GM10847 (cell line): Measurements from ENCODE around the gene PUM2.

Experiments
- POLR2A ChIP-seq: IDR thresholded peaks from 2 replicates; pipeline ENCODE4 v1.6.1; 2011; ENCODE audit not compliant: insufficient read length; ENCODE audit errors: extremely low read depth

PUM2 gene

DNA sequence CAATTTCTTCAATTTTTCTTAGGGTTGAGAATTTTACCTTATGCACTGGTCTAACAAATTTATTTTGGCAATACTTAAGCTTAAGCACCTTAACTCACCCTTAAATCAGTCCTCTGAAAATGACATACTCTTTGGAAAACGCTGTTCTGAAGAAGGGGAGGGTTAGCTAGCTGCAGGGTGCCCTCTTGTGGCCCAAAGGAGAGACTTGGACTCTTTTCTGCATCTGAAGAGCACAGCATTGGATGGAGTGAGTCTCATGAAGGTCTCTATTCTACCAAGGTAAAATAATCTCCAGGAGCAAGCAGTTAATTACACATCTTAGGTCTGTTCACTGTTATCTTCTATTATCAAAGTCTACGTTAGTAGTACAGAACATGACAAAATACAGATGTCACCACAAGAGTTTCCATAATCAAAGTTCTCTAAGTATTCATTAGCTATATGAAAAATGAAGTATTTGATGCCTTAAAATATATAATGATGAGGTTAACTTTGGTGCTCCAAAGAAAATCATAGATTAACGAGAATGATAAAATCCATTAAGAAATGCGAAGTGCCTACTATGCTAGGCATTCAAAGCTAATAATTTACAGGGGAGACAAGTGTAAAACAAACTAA lies 24.4 kb downstream of the PUM2 start:
- no peak for TF ChIP-seq POLR2A

DNA sequence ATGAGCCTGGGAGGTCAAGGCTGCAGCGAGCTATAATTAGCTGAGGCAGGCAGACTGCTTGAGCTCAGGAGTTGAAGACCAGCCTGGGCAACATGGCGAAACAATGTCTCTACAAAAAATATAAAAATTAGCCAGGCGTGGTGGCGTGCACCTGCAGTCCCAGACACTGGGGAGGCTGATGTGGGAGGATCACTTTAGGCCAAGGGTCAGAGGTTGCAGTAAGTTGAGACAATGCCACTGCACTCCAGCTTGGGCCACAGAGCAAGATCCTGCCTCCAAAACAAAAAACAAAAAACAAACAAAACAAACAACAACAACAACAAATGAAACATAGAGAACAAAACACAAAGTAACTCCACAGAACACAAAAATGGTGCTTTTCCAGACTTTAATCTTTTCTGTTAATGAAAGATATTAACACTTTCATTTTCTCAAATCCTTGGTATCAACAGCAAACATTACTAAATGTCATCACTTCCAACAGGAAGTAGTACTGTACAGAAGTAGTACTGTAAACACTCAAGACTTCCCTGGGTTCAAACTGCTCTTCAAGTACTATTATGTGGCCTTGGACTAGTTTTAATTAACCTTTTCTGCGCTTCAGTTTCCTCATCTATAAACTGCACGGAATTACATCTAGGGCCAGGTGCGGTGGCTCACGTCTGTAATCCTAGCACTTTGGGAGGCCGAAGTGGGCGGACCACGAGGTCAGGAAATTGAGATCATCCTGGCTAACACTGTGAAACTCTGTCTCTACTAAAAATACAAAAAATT lies 27.9 kb downstream of the PUM2 start:
- no peak for TF ChIP-seq POLR2A

- no peak for TF ChIP-seq POLR2A
Observed at GRCh38 chr2:20317690-20318089, 33.0 kb downstream of the PUM2 start.

DNA sequence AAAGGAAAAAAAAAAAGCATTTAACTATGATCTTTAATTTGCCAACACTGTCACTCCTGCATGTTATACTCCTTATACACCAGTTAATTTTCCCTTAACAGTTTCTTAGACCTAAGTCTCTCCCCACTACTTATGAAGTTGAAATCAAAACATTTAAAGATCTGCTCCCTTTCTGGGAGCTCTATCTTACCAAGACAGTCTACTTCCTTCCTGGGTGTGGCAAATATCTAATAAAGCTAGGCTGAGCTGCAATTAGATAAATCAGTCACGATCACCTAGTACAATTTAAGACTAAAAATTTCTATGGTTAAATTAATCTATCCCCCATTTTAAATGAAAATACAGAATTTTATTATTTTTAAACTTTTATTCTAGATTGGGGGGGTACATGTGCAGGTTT lies 33.4 kb downstream of the PUM2 start:
- TF ChIP-seq POLR2A, result no peak

- no peak for TF ChIP-seq POLR2A
Observed at GRCh38 chr2:20314562-20315501, 35.8 kb downstream of the PUM2 start.

- TF ChIP-seq POLR2A, result no peak
Observed at GRCh38 chr2:20313659-20314058, 37.0 kb downstream of the PUM2 start.

DNA sequence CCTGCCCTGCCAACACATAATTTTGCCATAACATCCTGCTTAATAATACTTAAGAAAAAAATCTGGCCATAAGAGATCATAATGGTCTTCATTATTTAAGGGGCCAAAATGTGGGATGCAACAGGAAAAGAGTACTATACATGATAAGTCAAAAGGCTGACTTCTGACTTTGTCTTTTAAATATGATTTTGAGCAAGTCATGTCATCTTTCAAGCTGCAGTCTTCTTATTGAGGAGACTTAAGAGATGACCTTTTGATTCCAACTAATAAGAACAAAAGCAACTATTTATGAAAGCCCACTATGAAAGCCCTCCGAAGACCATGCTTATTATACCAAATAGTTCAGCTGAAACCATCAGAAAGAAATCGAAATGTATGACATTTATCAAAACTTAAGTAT lies 41.6 kb downstream of the PUM2 start:
- TF ChIP-seq POLR2A, result no peak

- no peak for TF ChIP-seq POLR2A
Observed at GRCh38 chr2:20307311-20307710, 43.3 kb downstream of the PUM2 start.

DNA sequence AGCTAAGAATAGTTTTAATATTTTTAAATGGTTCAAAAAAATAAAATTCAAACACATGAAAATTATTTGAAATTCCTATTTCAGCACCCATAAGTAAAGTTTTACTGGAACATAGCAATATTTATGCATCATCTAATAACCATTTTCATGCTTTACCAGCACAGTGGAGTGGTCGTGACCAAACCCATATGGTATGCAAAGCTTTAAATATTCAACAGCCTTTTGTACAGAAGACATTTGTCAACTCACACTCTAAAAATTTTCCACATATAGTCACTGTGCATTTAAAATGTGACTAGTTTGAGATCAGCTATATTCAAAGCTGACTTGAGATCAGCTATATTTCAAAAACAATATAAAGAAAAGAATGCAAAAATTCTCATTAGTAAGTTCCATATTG lies 46.2 kb downstream of the PUM2 start:
- no peak for TF ChIP-seq POLR2A

- no peak for TF ChIP-seq POLR2A
Observed at GRCh38 chr2:20303966-20304365, 46.7 kb downstream of the PUM2 start.

GRCh38 chr2:20302019-20302418 lies 48.6 kb downstream of the PUM2 start:
- TF ChIP-seq POLR2A, result no peak

- no peak for TF ChIP-seq POLR2A
Observed at GRCh38 chr2:20300656-20301055, 50.0 kb downstream of the PUM2 start.

- no peak for TF ChIP-seq POLR2A
Observed at GRCh38 chr2:20299113-20299512, 51.5 kb downstream of the PUM2 start.

GRCh38 chr2:20294231-20294630 lies 56.4 kb downstream of the PUM2 start:
- TF ChIP-seq POLR2A, result no peak

DNA sequence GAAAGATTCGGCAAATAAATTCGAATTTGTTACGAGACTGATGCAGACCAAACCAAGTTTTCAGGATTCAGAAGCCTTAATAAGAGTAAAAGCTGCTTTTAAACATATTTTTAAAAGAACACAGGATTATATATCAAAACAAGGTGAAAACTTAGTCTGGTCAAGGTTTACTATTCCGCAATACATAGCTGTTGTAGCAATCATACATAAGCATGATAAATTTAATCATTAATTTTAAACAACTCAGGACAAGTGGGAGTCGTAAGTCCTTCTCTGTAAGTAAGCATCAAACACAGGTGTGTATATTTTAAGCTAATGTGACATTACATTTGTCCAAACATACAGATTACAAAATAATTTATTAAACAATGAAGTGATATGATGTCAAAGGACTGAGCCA lies 57.7 kb downstream of the PUM2 start:
- no peak for TF ChIP-seq POLR2A

DNA sequence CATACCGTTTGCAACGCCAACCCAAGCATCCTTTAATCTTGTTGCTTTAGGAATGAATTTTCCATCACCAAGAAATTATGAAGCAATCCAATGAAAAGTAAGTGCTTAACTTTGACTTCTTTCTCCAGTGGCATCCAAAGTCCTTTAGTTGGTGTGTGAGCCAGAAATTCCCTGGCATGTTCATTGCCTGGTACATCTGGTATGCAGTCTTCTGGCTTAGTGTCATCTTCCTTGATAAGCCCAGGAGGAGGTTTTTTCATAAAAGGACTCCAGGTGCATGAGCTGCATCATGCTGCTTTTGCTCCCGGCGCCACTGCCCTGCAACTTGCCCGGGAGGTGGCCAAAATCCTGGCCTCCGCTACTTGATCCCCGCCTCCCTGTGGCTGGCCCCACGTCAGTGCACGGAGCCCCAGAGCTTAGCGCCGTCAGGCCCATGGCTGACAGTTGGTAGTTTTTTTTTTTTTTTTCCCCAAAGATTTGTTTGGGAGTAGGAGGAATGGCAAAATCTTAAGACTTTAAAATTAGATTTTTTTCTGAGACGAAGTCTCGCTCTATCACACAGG lies 58.7 kb downstream of the PUM2 start:
- TF ChIP-seq POLR2A, result no peak

DNA sequence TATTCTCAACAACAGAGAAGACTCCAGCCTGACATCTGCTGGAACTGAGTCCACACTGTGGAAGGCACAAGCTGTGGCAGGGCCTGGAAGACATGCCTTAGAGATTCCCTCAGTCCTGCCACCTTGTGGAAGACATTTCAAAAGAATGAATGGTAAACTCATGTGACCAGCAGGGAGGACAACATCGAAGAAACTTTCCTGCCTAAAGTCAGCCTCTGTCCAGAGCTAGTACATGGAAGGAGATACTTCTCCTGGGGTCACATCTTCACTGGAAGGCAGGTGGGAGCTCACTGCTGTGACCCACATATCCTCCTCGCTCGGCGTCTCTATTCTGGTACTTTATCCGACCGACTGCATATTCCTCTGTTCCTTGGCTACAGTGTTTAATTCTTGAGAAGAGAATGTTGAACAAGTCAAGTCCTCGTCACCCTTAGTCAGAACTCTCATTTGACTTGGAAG lies 59.5 kb downstream of the PUM2 start:
- TF ChIP-seq POLR2A, result no peak
